IMR-90 (cell line): Measurements from ENCODE around the gene CLIC5. TPM values are rescaled to one million over a fixed set of nuclear protein-coding genes. Genes with fewer than 3 reads are reported as not detected.

ENCODE experiments used
- ATAC-seq: fragments of 200-7000 bp; cut with Tn5 transposase; 2 replicates; pipeline ENCODE4 v1.9.1; 2020; ENCODE audit warnings: low read depth, mild to moderate bottlenecking, moderate library complexity
- BruUV-seq: library from RNA; stranded (reverse); fragments of 400-500 nt; replicated peaks from 2 replicates; lab custom pipeline; 2021; lab: Mats Ljungman, UMichigan
- CTCF ChIA-PET: fragments of 300-600 bp; formaldehyde crosslinking; extraction: SDS; loops from one replicate; lab custom pipeline; 2021; ENCODE audit warnings: antibody characterized with exemption; lab: Yijun Ruan, JAX
- POLR2A ChIA-PET: fragments of 300-600 bp; sonication (Branson Sonifier 250); formaldehyde crosslinking; loops from one replicate; lab custom pipeline; 2022; ENCODE audit warnings: antibody characterized with exemption; ENCODE audit not compliant: unreplicated experiment; lab: Charles Lee
- DNase-seq: peaks from one replicate; pipeline ENCODE4 v3.0.0; 2013
- H2AFZ ChIP-seq: replicated peaks from 2 replicates; pipeline ENCODE3; 2013; ENCODE audit warnings: low read length, mild to moderate bottlenecking; ENCODE audit not compliant: poor library complexity
- H2AK5ac ChIP-seq: 2 replicates; pipeline ENCODE4 v1.6.1; 2013; ENCODE audit warnings: low read depth, low read length, inconsistent platforms
- H2AK9ac ChIP-seq: replicated peaks from 2 replicates; pipeline ENCODE3; 2013; ENCODE audit warnings: mild to moderate bottlenecking, low read depth, low read length, moderate library complexity; ENCODE audit not compliant: poor library complexity
- H2BK120ac ChIP-seq: 2 replicates; pipeline ENCODE4 v1.6.1; 2013; ENCODE audit warnings: low read depth, low read length, inconsistent platforms
- H2BK15ac ChIP-seq: 3 replicates; pipeline ENCODE4 v1.6.1; 2013; ENCODE audit warnings: low read depth, low read length, inconsistent platforms
- H2BK20ac ChIP-seq: 2 replicates; pipeline ENCODE4 v1.6.1; 2013; ENCODE audit warnings: low read depth, mild to moderate bottlenecking, inconsistent platforms, low read length, moderate library complexity
- H2BK5ac ChIP-seq: 2 replicates; pipeline ENCODE4 v1.6.1; 2013; ENCODE audit warnings: mild to moderate bottlenecking, low read depth, low read length, inconsistent platforms; ENCODE audit not compliant: poor library complexity, severe bottlenecking
- H3K14ac ChIP-seq: replicated peaks from 2 replicates; pipeline ENCODE4 v1.6.1; 2013; ENCODE audit warnings: low read depth, low read length, inconsistent platforms
- H3K18ac ChIP-seq: 2 replicates; pipeline ENCODE4 v1.6.1; 2013; ENCODE audit warnings: low read depth, low read length, control low read depth
- H3K23ac ChIP-seq: 2 replicates; pipeline ENCODE4 v1.6.1; 2013; ENCODE audit warnings: low read depth, low read length, inconsistent platforms
- H3K27ac ChIP-seq: 2 replicates; pipeline ENCODE4 v1.5.1; 2013; ENCODE audit warnings: mild to moderate bottlenecking, control low read depth, low read length; ENCODE audit not compliant: insufficient read depth
- H3K27me3 ChIP-seq: 2 replicates; pipeline ENCODE4 v1.6.1; 2013; ENCODE audit warnings: low read length; ENCODE audit not compliant: control insufficient read depth, insufficient read depth
- H3K36me3 ChIP-seq: 2 replicates; pipeline ENCODE4 v1.6.1; 2013; ENCODE audit warnings: low read length, mixed read lengths; ENCODE audit not compliant: control insufficient read depth, insufficient read depth
- H3K4ac ChIP-seq: 2 replicates; pipeline ENCODE4 v1.6.1; 2013; ENCODE audit warnings: low read depth, low read length, inconsistent platforms
- H3K4me1 ChIP-seq: 2 replicates; pipeline ENCODE4 v1.6.1; 2013; ENCODE audit warnings: low read length, mixed read lengths; ENCODE audit not compliant: control insufficient read depth, insufficient read depth
- H3K4me2 ChIP-seq: 2 replicates; pipeline ENCODE4 v1.6.1; 2013; ENCODE audit warnings: low read depth, mild to moderate bottlenecking, control low read depth, low read length, moderate library complexity
- H3K4me3 ChIP-seq: 2 replicates; pipeline ENCODE4 v1.5.1; 2013; ENCODE audit warnings: low read depth, mild to moderate bottlenecking, control low read depth, low read length, moderate library complexity; ENCODE audit not compliant: insufficient read depth
- H3K56ac ChIP-seq: 2 replicates; pipeline ENCODE4 v1.6.1; 2013; ENCODE audit warnings: low read length, inconsistent platforms; ENCODE audit not compliant: insufficient read depth; ENCODE audit errors: extremely low read depth
- H3K79me1 ChIP-seq, 2 experiments: 2 replicates each; pipeline ENCODE4 v1.6.1; 2013; ENCODE audit warnings: low read length in 2 of 2, inconsistent platforms in 1 of 2, low read depth in 1 of 2
- H3K9ac ChIP-seq: 2 replicates; pipeline ENCODE4 v1.6.1; 2013; ENCODE audit warnings: low read depth, low read length, control low read depth
- H3K9me1 ChIP-seq: 2 replicates; pipeline ENCODE4 v1.6.1; 2013; ENCODE audit warnings: low read length, inconsistent platforms; ENCODE audit not compliant: insufficient read depth
- H3K9me3 ChIP-seq: 2 replicates; pipeline ENCODE4 v1.6.1; 2013; ENCODE audit warnings: low read length; ENCODE audit not compliant: control insufficient read depth, insufficient read depth
- H4K20me1 ChIP-seq: 2 replicates; pipeline ENCODE4 v1.6.1; 2013; ENCODE audit warnings: low read length, inconsistent platforms; ENCODE audit not compliant: insufficient read depth
- H4K5ac ChIP-seq: 2 replicates; pipeline ENCODE4 v1.6.1; 2013; ENCODE audit warnings: mild to moderate bottlenecking, low read depth, low read length, control low read depth
- H4K8ac ChIP-seq, 2 experiments: 2 replicates each; pipeline ENCODE4 v1.6.1; 2013; ENCODE audit warnings: low read depth in 2 of 2, low read length in 2 of 2, control low read depth in 1 of 2, inconsistent platforms in 1 of 2
- H4K91ac ChIP-seq: 2 replicates; pipeline ENCODE4 v1.6.1; 2013; ENCODE audit warnings: low read depth, low read length, inconsistent platforms; ENCODE audit not compliant: insufficient read depth
- BHLHE40 ChIP-seq: fragments of 150-350 bp; IDR thresholded peaks from 2 replicates; pipeline ENCODE4 v1.6.1; 2016; ENCODE audit warnings: mild to moderate bottlenecking, low read depth, low read length
- CEBPB ChIP-seq: IDR thresholded peaks from 2 replicates; pipeline ENCODE4 v1.6.1; 2012; ENCODE audit warnings: low read depth, low read length, improper control_type of control experiment
- CHD1 ChIP-seq: IDR thresholded peaks from 2 replicates; pipeline ENCODE4 v1.6.1; 2012; ENCODE audit warnings: low read depth, low read length, improper control_type of control experiment
- ELK1 ChIP-seq: fragments of 150-350 bp; IDR thresholded peaks from 2 replicates; pipeline ENCODE4 v1.6.1; 2016; ENCODE audit warnings: low read depth, mild to moderate bottlenecking, low read length, moderate library complexity, borderline replicate concordance
- FOS ChIP-seq: fragments of 150-350 bp; IDR thresholded peaks from 2 replicates; pipeline ENCODE4 v1.6.1; 2016; ENCODE audit warnings: low read depth, low read length
- MAFK ChIP-seq: IDR thresholded peaks from 2 replicates; pipeline ENCODE4 v1.6.1; 2012; ENCODE audit warnings: low read depth, low read length, improper control_type of control experiment
- MAZ ChIP-seq: IDR thresholded peaks from 2 replicates; pipeline ENCODE4 v1.6.1; 2012; ENCODE audit warnings: low read depth, mild to moderate bottlenecking, low read length, improper control_type of control experiment, moderate library complexity, borderline replicate concordance
- MXI1 ChIP-seq: IDR thresholded peaks from 2 replicates; pipeline ENCODE4 v1.6.1; 2012; ENCODE audit warnings: low read depth, mild to moderate bottlenecking, low read length, moderate library complexity, borderline replicate concordance
- NFE2L2 ChIP-seq: fragments of 150-350 bp; IDR thresholded peaks from 2 replicates; pipeline ENCODE4 v1.6.1; 2016; ENCODE audit warnings: low read depth, mild to moderate bottlenecking, low read length
- POLR2A ChIP-seq: IDR thresholded peaks from 2 replicates; pipeline ENCODE4 v1.6.1; 2012; ENCODE audit warnings: mild to moderate bottlenecking, low read depth, low read length
- RAD21 ChIP-seq: IDR thresholded peaks from 2 replicates; pipeline ENCODE4 v1.6.1; 2012; ENCODE audit warnings: low read length, improper control_type of control experiment
- RCOR1 ChIP-seq: IDR thresholded peaks from 2 replicates; pipeline ENCODE4 v1.6.1; 2012; ENCODE audit warnings: mild to moderate bottlenecking, low read length, improper control_type of control experiment; ENCODE audit not compliant: insufficient replicate concordance
- SMC3 ChIP-seq: fragments of 150-350 bp; IDR thresholded peaks from 2 replicates; pipeline ENCODE4 v1.6.1; 2016; ENCODE audit warnings: low read depth, mild to moderate bottlenecking, antibody characterized with exemption, low read length, moderate library complexity
- WGBS, 2 experiments: methylation state at CpG; one replicate each; pipeline versions ENCODE4 v1.1.5 to v1.1.7; 2013; ENCODE audit warnings: missing lambda C conversion rate in 2 of 2; ENCODE audit not compliant: insufficient read length in 1 of 2; ENCODE audit errors: extremely low coverage in 2 of 2; 5-methylcytosine and 5-hydroxymethylcytosine counted together
- dilution Hi-C: fragments of 300-500 bp; cut with HindIII; formaldehyde crosslinking; loops from one replicate; pipeline ENCODE4 v1.14.3; 2018; ENCODE audit warnings: low sequenced_read_pairs; ENCODE audit not compliant: unreplicated experiment
- in situ Hi-C: fragments of 300-500 bp; cut with MboI; formaldehyde crosslinking; loops from 3 replicates; pipeline ENCODE4 v1.14.3; 2019; ENCODE audit warnings: low sequenced_read_pairs, inconsistent platforms, mixed read lengths
- intact Hi-C: fragments of 100-400 bp; cut with micrococcal nuclease; formaldehyde crosslinking; loops from 2 replicates; pipeline ENCODE4 v1.10.0; 2022
- polyA plus RNA-seq, 3 experiments: library from polyadenylated mRNA; depleted of rRNA; stranded (reverse); fragments of >200 nt; gene quantifications; 2 replicates each; pipeline ENCODE4 v1.2.3, GENCODE V29; 2012; ENCODE audit warnings: low replicate concordance in 1 of 3
- total RNA-seq: library from RNA; depleted of rRNA; stranded (reverse); fragments of >200 nt; gene quantifications from 2 replicates; pipeline ENCODE4 v1.2.3, GENCODE V29; 2012
- TF ChIP-seq, protein P1 (sequence below): conservative IDR thresholded peaks from 2 replicates; pipeline ENCODE4 v1.5.1; 2012; ENCODE audit warnings: mild to moderate bottlenecking, low read depth, low read length, improper control_type of control experiment
- TF ChIP-seq, protein P2 (sequence below): fragments of 150-350 bp; IDR thresholded peaks from 2 replicates; pipeline ENCODE4 v1.6.1; 2017; ENCODE audit warnings: mild to moderate bottlenecking, antibody characterized with exemption, low read length, low read depth

CLIC5 gene
- total and polyA plus RNA-seq, 2 of the 4 experiments (the other 2 are of a cell fraction), result not detected

- CTCF ChIA-PET, result interaction anchor here (0.6 kb wide), 1 partner anchor 37 kb away, joined by 3 read pairs; no protein-coding TSS in a partner anchor
- Histone ChIP-seq H2AFZ (no peak overlapping the region), H3K23ac (no peak overlapping the region), H2BK20ac (no peak overlapping the region), H2AK9ac (no peak overlapping the region), H3K9ac (no peak overlapping the region), H3K4me1 (no peaks in the 10 kb centered on the region), H3K36me3 (no peaks in the 10 kb centered on the region), H3K14ac (no peak overlapping the region), H2BK5ac (no peak overlapping the region), H3K27me3 (no peaks in the 10 kb centered on the region), H2AK5ac (no peak overlapping the region), H3K27ac (no peak overlapping the region), H4K91ac (no peak overlapping the region), H3K56ac (no peak overlapping the region), H3K9me1 (no peaks in the 10 kb centered on the region), H2BK15ac (no peak overlapping the region), H3K79me1 (no peaks in the 10 kb centered on the region), H3K4me2 (no peak overlapping the region), H3K4me3 (no peak overlapping the region), H4K20me1 (no peaks in the 10 kb centered on the region), H3K9me3 (no peaks in the 10 kb centered on the region), H3K18ac (no peak overlapping the region), H4K5ac (no peak overlapping the region), H3K4ac (no peak overlapping the region), H4K8ac (no peak overlapping the region), H2BK120ac (no peak overlapping the region)
- no peak for DNase-seq
- TF ChIP-seq CHD1, result no peak
- TF ChIP-seq CEBPB, result no peak
- TF ChIP-seq POLR2A, result no peak
- TF ChIP-seq MXI1, result no peak
- TF ChIP-seq, protein P1, sequence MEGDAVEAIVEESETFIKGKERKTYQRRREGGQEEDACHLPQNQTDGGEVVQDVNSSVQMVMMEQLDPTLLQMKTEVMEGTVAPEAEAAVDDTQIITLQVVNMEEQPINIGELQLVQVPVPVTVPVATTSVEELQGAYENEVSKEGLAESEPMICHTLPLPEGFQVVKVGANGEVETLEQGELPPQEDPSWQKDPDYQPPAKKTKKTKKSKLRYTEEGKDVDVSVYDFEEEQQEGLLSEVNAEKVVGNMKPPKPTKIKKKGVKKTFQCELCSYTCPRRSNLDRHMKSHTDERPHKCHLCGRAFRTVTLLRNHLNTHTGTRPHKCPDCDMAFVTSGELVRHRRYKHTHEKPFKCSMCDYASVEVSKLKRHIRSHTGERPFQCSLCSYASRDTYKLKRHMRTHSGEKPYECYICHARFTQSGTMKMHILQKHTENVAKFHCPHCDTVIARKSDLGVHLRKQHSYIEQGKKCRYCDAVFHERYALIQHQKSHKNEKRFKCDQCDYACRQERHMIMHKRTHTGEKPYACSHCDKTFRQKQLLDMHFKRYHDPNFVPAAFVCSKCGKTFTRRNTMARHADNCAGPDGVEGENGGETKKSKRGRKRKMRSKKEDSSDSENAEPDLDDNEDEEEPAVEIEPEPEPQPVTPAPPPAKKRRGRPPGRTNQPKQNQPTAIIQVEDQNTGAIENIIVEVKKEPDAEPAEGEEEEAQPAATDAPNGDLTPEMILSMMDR, result no peak
- no peak for TF ChIP-seq RCOR1
- TF ChIP-seq, protein P2, sequence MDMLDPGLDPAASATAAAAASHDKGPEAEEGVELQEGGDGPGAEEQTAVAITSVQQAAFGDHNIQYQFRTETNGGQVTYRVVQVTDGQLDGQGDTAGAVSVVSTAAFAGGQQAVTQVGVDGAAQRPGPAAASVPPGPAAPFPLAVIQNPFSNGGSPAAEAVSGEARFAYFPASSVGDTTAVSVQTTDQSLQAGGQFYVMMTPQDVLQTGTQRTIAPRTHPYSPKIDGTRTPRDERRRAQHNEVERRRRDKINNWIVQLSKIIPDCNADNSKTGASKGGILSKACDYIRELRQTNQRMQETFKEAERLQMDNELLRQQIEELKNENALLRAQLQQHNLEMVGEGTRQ, result no peak
- TF ChIP-seq BHLHE40, result no peak
- TF ChIP-seq MAFK, result no peak
- no peak for TF ChIP-seq NFE2L2
- no peak for TF ChIP-seq FOS
- no peak for TF ChIP-seq RAD21
- no peak for TF ChIP-seq MAZ
- TF ChIP-seq ELK1, result no peak
- no peak for TF ChIP-seq SMC3
- POLR2A ChIA-PET, result no interaction called here
- in situ Hi-C loops, result no loop called here
- WGBS, 2 experiments, result no CpG with 5 or more reads among the region's 9 CpGs
- dilution Hi-C loops, result no loop called here
- ATAC-seq, result no peak
- intact Hi-C loops, result no loop called here
- no TSS peak for BruUV-seq
Observed at GRCh38 chr6:46053039-46053933, 37.6 kb upstream of the CLIC5 start.
